AG10803 (cell line): ENCODE measurements around the gene NFAM1.

Experiments
- DNase-seq: peaks from one replicate; pipeline ENCODE4 v3.0.0; 2010; ENCODE audit warnings: low read depth
- H3K4me3 ChIP-seq: 2 replicates; pipeline ENCODE4 v1.5.1; 2011; ENCODE audit warnings: mild to moderate bottlenecking, low read length, control low read depth
- CTCF ChIP-seq: conservative IDR thresholded peaks from 2 replicates; pipeline ENCODE4 v1.5.1; 2011; ENCODE audit warnings: mild to moderate bottlenecking, low read length, control low read depth, inconsistent platforms

Gene NFAM1

GRCh38 chr22:42337356-42337755 lies 94.8 kb downstream of the NFAM1 start:
- DNase-seq = no peak
- no peak for TF ChIP-seq CTCF

GRCh38 chr22:42336527-42337227 lies 95.5 kb downstream of the NFAM1 start:
- no peak for TF ChIP-seq CTCF
- H3K4me3 ChIP-seq = no peak overlapping the region
- DNase-seq = peak; percentile 35

More at GRCh38 chr22:42337356-42337755, 94.8 kb downstream of the NFAM1 start:
- no peak overlapping the region for H3K4me3 ChIP-seq

GRCh38 chr22:42335839-42336378 lies 96.3 kb downstream of the NFAM1 start:
- no peak for DNase-seq
- no peak for TF ChIP-seq CTCF
- H3K4me3 ChIP-seq = no peak overlapping the region

GRCh38 chr22:42334875-42335512 lies 97.2 kb downstream of the NFAM1 start:
- TF ChIP-seq CTCF = no peak
- H3K4me3 ChIP-seq = no peak overlapping the region
- DNase-seq = no peak

- DNase-seq = no peak
- no peak overlapping the region for H3K4me3 ChIP-seq
- no peak for TF ChIP-seq CTCF
Observed at GRCh38 chr22:42333544-42333943, 98.7 kb downstream of the NFAM1 start.

GRCh38 chr22:42332089-42332488 lies 100.1 kb downstream of the NFAM1 start:
- no peak overlapping the region for H3K4me3 ChIP-seq
- TF ChIP-seq CTCF = no peak
- no peak for DNase-seq

GRCh38 chr22:42331014-42331413 lies 101.2 kb downstream of the NFAM1 start:
- TF ChIP-seq CTCF = no peak
- no peak overlapping the region for H3K4me3 ChIP-seq
- DNase-seq = no peak
